Pancreas (tissue), 10 donors: Measurements from ENCODE around the gene CACNA1G. TPM values are rescaled to one million over a fixed set of nuclear protein-coding genes. Genes with fewer than 3 reads are reported as not detected.

ENCODE experiments used
- ATAC-seq, 4 donors: fragments of 200-7000 bp; cut with Tn5 transposase; one replicate each; pipeline versions ENCODE4 v1.8.0 to v1.9.1; 2020; ENCODE audit warnings: mild to moderate bottlenecking in 4 of 4, moderate library complexity in 4 of 4
- DNase-seq, 6 donors: peaks; one replicate each; pipeline ENCODE4 v3.0.0-alpha.2; 2020
- FAIRE-seq: peaks from 2 replicates; lab custom pipeline; 2012; peaks lifted over from hg19 to GRCh38; lab: Jason Lieb, UNC
- H3K27ac ChIP-seq, 4 donors: fragments of 200-600 bp; sonication (generic); 1 replicate in 3 of 4; 2 replicates in 1 of 4; pipeline versions ENCODE4 v1.5.0 to v1.8.0; 2020
- H3K27me3 ChIP-seq, 4 donors: fragments of 200-600 bp; one replicate each; pipeline ENCODE4 v1.8.0; 2021
- H3K36me3 ChIP-seq, 3 donors: fragments of 200-600 bp; sonication (generic) in 1 of 3; one replicate each; pipeline versions ENCODE4 v1.5.0 to v1.8.0; 2020 to 2021
- H3K4me1 ChIP-seq, 3 donors: fragments of 200-600 bp; one replicate each; pipeline ENCODE4 v1.8.0; 2021
- H3K4me3 ChIP-seq, 4 donors: fragments of 200-600 bp; sonication (generic) in 2 of 4; one replicate each; pipeline versions ENCODE4 v1.5.0 to v1.8.0; 2020 to 2021
- H3K9me3 ChIP-seq, 4 donors: fragments of 200-600 bp; one replicate each; pipeline ENCODE4 v1.8.0; 2021
- CTCF ChIP-seq, 4 donors: fragments of 200-600 bp; sonication (generic) in 3 of 4; IDR thresholded peaks; one replicate each; pipeline versions ENCODE4 v1.5.0 to v1.8.0; 2021; ENCODE audit warnings: antibody characterized with exemption in 4 of 4
- WGBS, 2 donors: extraction: QIAGEN DNeasy Blood & Tissue Kit; methylation state at CpG; one replicate each; pipeline ENCODE4 v1.1.7; 2013; 5-methylcytosine and 5-hydroxymethylcytosine counted together
- intact Hi-C, 3 donors: fragments of 100-400 bp; cut with DNase I; formaldehyde crosslinking; loops; one replicate each; pipeline versions ENCODE4 v1.11.1 to v1.14.2; 2022
- polyA plus RNA-seq, 2 donors: library from polyadenylated mRNA; stranded (reverse); fragments of 200-250 nt; gene quantifications; one replicate each; pipeline ENCODE4 v1.2.3, GENCODE V29; 2013
- total RNA-seq, 6 donors: library from RNA; stranded (reverse); fragmentation: NEBNext Ultra II Directional in 4 of 6; extraction: Animal tissue kit (Norgen Biotek cat#: 25700) in 4 of 6; gene quantifications; one replicate each; pipeline versions ENCODE4 v1.2.1 to v1.2.4, GENCODE V29; 2021 to 2023
- donor health status: healthy with polysubstance abuse.
- donor health status: DM: no; HTN: no; CAD: no; lungs with moderate emphysema.
- donor health status: DM: no; HTN: no; CAD: no.
- donor health status: control.
- donor health status: control.
- donor health status: Bipolar disorder and iron deficiency.
- donor health status: DM: yes; HTN: yes; CAD: no.
- donor health status: DM: no; HTN: no; CAD: no.
- donor health status: DM: no; HTN: no; CAD: no.
- donor health status: DM: yes; HTN: yes; CAD: no.

Gene CACNA1G
- total and polyA plus RNA-seq, 8 donors, result 0.02 to 0.37 (median 0.09) TPM; not detected in 1

GRCh38 chr17:50608700-50609379 lies 48.3 kb downstream of the CACNA1G start:
- 72 to 75% methylated on average over 22 of the region's 22 CpGs for WGBS, 2 donors

GRCh38 chr17:50609380-50610074 lies 49.0 kb downstream of the CACNA1G start:
- DNase-seq, result no peak
- WGBS, 2 donors, result 84 to 86% methylated on average over 23 to 24 of the region's 24 CpGs

More at GRCh38 chr17:50608700-50609379, 48.3 kb downstream of the CACNA1G start:
- Histone ChIP-seq H3K27me3 (no peaks in the 10 kb centered on the region), H3K4me3 (no peak overlapping the region), H3K4me1 (no peaks in the 10 kb centered on the region), H3K9me3 (no peaks in the 10 kb centered on the region), H3K27ac (no peak overlapping the region), H3K36me3 (no peaks in the 10 kb centered on the region)
- DNase-seq, result no peak
- intact Hi-C loops, result loop anchor here in 1 of 3 donors (10.0 kb wide), 1 partner anchor 124 kb away; no protein-coding TSS in a partner anchor
- no peak for FAIRE-seq
- no peak for ATAC-seq
- no peak for TF ChIP-seq CTCF (IDR thresholded peaks at IDR 0.05)

GRCh38 chr17:50611634-50612033 lies 51.1 kb downstream of the CACNA1G start:
- intact Hi-C loops, result no loop called here
- H3K4me1 ChIP-seq, result no peaks in the 10 kb centered on the region
- H3K27me3 ChIP-seq, result no peaks in the 10 kb centered on the region
- no peak overlapping the region for H3K4me3 ChIP-seq
- H3K27ac ChIP-seq, result no peak overlapping the region
- no peaks in the 10 kb centered on the region for H3K9me3 ChIP-seq
- FAIRE-seq (no peak), ATAC-seq (no peak), DNase-seq (no peak)
- no peaks in the 10 kb centered on the region for H3K36me3 ChIP-seq
- WGBS, 2 donors, result 80 to 81% methylated on average over 6 of the region's 6 CpGs
- no peak for TF ChIP-seq CTCF (IDR thresholded peaks at IDR 0.05)

More at GRCh38 chr17:50609380-50610074, 49.0 kb downstream of the CACNA1G start:
- H3K27me3 ChIP-seq, result no peaks in the 10 kb centered on the region
- H3K9me3 ChIP-seq, result no peaks in the 10 kb centered on the region
- no peaks in the 10 kb centered on the region for H3K4me1 ChIP-seq
- ATAC-seq, result no peak
- FAIRE-seq, result no peak
- intact Hi-C loops, result loop anchor here in 1 of 3 donors (10.0 kb wide), 1 partner anchor 125 kb away; no protein-coding TSS in a partner anchor
- no peaks in the 10 kb centered on the region for H3K36me3 ChIP-seq
- no peak overlapping the region for H3K4me3 ChIP-seq
- H3K27ac ChIP-seq, result no peak overlapping the region
- TF ChIP-seq CTCF (IDR thresholded peaks at IDR 0.05), result no peak

DNA sequence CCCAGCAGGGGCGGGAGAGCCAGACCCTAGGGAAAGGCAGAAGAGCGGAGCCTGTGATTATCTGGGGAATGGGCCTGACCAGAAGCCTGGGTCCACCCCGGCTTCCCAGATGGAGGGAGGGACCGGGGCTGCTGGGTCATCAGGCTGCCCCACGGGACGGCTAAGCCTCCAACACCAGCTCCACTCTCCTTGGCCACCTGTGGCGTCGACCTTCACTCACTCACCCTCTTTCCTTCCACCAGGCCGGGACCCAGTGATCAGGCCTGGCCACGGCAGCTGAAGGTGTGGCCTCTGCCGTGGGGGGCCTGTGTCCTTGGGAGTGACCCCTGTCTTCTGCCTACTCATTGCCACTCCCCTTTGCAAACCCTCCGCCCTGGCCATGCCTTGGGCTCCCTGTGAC lies 51.8 kb downstream of the CACNA1G start:
- Histone ChIP-seq H3K27ac (no peak overlapping the region), H3K36me3 (no peaks in the 10 kb centered on the region), H3K9me3 (no peaks in the 10 kb centered on the region), H3K4me3 (no peak overlapping the region), H3K4me1 (no peaks in the 10 kb centered on the region), H3K27me3 (no peaks in the 10 kb centered on the region)
- DNase-seq, result no peak
- no peak for FAIRE-seq
- WGBS, 2 donors, result 84 to 87% methylated on average over 12 of the region's 12 CpGs
- intact Hi-C loops, result no loop called here
- no peak for TF ChIP-seq CTCF (IDR thresholded peaks at IDR 0.05)
- ATAC-seq, result no peak
